HepG2 (cell line): ENCODE measurements around the gene AK9. TPM values are rescaled to one million over a fixed set of nuclear protein-coding genes. Genes with fewer than 3 reads are reported as not detected.

Source experiments
- AGO1 ChIP-seq: fragments of 200-400 bp; formaldehyde crosslinking; IDR thresholded peaks from 2 replicates; pipeline ENCODE4 v1.6.1; 2017; ENCODE audit warnings: mild to moderate bottlenecking, low read depth, low read length, moderate library complexity; ENCODE audit not compliant: poor library complexity, severe bottlenecking
- ATF2 ChIP-seq: sonication (generic); formaldehyde crosslinking; IDR thresholded peaks from 2 replicates; pipeline ENCODE4 v1.4.0; 2020; ENCODE audit warnings: missing genetic modification reagents
- CCDC6 ChIP-seq: sonication (generic); formaldehyde crosslinking; IDR thresholded peaks from 2 replicates; pipeline ENCODE4 v1.8.1; 2022; ENCODE audit warnings: mild to moderate bottlenecking, missing genetic modification reagents, moderate library complexity
- FOXK1 ChIP-seq: sonication (generic); formaldehyde crosslinking; IDR thresholded peaks from 2 replicates; pipeline ENCODE4 v1.4.0; 2020; ENCODE audit warnings: low read depth, missing genetic modification reagents, borderline replicate concordance
- HDAC1 ChIP-seq: sonication (generic); formaldehyde crosslinking; IDR thresholded peaks from 2 replicates; pipeline ENCODE4 v1.5.1; 2020; ENCODE audit warnings: mild to moderate bottlenecking, missing genetic modification reagents
- NFYB ChIP-seq: sonication (generic); formaldehyde crosslinking; IDR thresholded peaks from 2 replicates; pipeline ENCODE4 v1.4.0; 2020; ENCODE audit warnings: missing genetic modification reagents
- NR0B2 ChIP-seq: sonication (generic); formaldehyde crosslinking; IDR thresholded peaks from 2 replicates; pipeline ENCODE4 v1.4.0; 2020; ENCODE audit warnings: mild to moderate bottlenecking, missing genetic modification reagents
- PHF20 ChIP-seq: sonication (generic); formaldehyde crosslinking; IDR thresholded peaks from 2 replicates; pipeline ENCODE4 v1.5.0; 2020; ENCODE audit warnings: mild to moderate bottlenecking, missing genetic modification reagents
- POGK ChIP-seq: sonication (generic); formaldehyde crosslinking; conservative IDR thresholded peaks from 2 replicates; pipeline ENCODE4 v1.8.0; 2022; ENCODE audit warnings: mild to moderate bottlenecking, moderate library complexity, missing genetic modification reagents
- SP4 ChIP-seq: sonication (generic); formaldehyde crosslinking; IDR thresholded peaks from 2 replicates; pipeline ENCODE4 v1.8.1; 2023; ENCODE audit warnings: mild to moderate bottlenecking, missing genetic modification reagents
- SP5 ChIP-seq: IDR thresholded peaks from 2 replicates; pipeline ENCODE4 v1.6.1; 2016; ENCODE audit warnings: low read depth, borderline replicate concordance
- TEAD2 ChIP-seq: sonication (generic); formaldehyde crosslinking; IDR thresholded peaks from 2 replicates; pipeline ENCODE4 v1.9.0; 2021; ENCODE audit warnings: missing genetic modification reagents
- TRAFD1 ChIP-seq: sonication (generic); formaldehyde crosslinking; IDR thresholded peaks from 2 replicates; pipeline ENCODE4 v1.5.1; 2020; ENCODE audit warnings: missing genetic modification reagents, mild to moderate bottlenecking, borderline replicate concordance
- ZBTB20 ChIP-seq: sonication (generic); formaldehyde crosslinking; IDR thresholded peaks from 2 replicates; pipeline ENCODE4 v1.8.1; 2023; ENCODE audit warnings: missing genetic modification reagents, low read depth, mild to moderate bottlenecking, borderline replicate concordance
- ZNF605 ChIP-seq: sonication (generic); formaldehyde crosslinking; IDR thresholded peaks from 2 replicates; pipeline ENCODE4 v1.8.0; 2022; ENCODE audit warnings: mild to moderate bottlenecking, missing genetic modification reagents
- ZSCAN20 ChIP-seq: sonication (generic); formaldehyde crosslinking; IDR thresholded peaks from 2 replicates; pipeline ENCODE4 v1.4.0; 2020; ENCODE audit warnings: missing genetic modification reagents, mild to moderate bottlenecking, borderline replicate concordance
- polyA plus RNA-seq, 8 experiments: library from polyadenylated mRNA; depleted of rRNA in 3 of 8; stranded (reverse) in 7 of 8; unstranded in 1 of 8; fragments of >200 nt; fragmentation: Illumina TruSeq in 4 of 8; extraction: Trizol in 4 of 8; gene quantifications; 2 replicates each; pipeline versions ENCODE4 v1.2.1 to v1.2.3, GENCODE V29; 2011 to 2016; ENCODE audit warnings: low read depth in 4 of 8, missing spikeins in 1 of 8, mixed read lengths in 1 of 8; ENCODE audit not compliant: insufficient read depth in 1 of 8
- total RNA-seq, 5 experiments: library from RNA; depleted of rRNA; stranded (reverse); fragments of >200 nt; fragmentation: Illumina TruSeq; extraction: Trizol; gene quantifications; 2 replicates each; pipeline ENCODE4 v1.2.3, GENCODE V29; 2016; ENCODE audit warnings: low read depth in 1 of 5
- TF ChIP-seq, protein P1 (sequence below): sonication (generic); formaldehyde crosslinking; IDR thresholded peaks from 2 replicates; pipeline ENCODE4 v1.5.0; 2020; ENCODE audit warnings: mild to moderate bottlenecking, missing genetic modification reagents, borderline replicate concordance

AK9 gene
- total and polyA plus RNA-seq, 2 of the 13 experiments (the other 11 are each of a cell fraction or from before 2014, with no cell fraction given): 3.2 to 4.8 TPM

DNA sequence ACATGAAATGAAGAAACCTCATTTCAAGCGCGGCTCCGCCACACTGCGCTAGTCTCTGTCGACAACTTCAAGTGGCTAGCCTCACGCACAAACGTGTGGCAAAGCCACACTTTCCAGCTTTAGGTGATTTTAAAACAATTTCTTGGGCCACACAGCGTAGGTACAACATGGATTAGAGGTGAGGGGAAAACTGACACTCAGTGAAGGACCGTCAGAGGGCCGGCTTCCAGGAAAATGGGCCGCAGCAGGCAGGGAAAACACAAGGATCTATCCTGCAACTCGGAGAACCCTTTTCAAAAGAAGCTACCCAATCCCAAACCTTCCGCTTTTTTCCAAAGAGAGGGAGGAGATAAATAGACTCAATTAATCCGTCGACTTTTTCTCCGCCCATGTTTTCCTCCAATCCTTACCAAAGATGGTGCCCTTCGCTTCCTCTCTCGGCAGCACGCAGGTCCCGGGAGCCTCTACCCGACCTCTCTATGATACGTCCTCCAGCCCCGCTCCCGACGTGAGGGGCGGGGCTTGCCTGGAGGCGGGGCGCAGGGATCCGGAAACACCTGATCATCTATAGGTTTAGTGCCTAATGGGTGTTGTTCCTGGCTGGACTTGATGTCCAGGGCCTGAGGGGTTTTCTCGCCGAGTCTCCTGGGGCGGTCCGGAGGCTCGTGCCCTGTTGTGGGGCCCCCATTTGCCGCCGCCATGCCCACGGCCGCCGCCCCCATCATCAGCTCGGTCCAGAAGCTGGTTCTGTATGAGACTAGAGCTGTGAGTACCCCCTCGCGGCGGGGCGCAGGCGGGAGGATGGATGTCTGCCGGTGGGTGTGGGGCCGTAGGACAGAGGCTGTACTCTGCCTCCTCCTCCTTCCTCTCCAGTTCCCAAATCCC is at the start of gene AK9, which contains the start of gene FIG4 (continued):
- TF ChIP-seq POGK (0 out of 2 replicates have a peak, but pooled peaks have one; percentile 22), AGO1 (peak; percentile 44), NFYB (CRISPR knock-in tag) (peak; percentile 26; the same call in 1 of the 2 replicates), ZBTB20 (peak; percentile 86; the same call in 1 of the 2 replicates), CCDC6 (CRISPR knock-in tag) (peak; percentile 12; the same call in 1 of the 2 replicates), SP4 (CRISPR knock-in tag) (peak; percentile 60; the same call in 1 of the 2 replicates), NR0B2 (0 out of 2 replicates have a peak, but pooled peaks have one; percentile 15), FOXK1 (peak; percentile 71; the same call in 1 of the 2 replicates), ZNF605 (CRISPR knock-in tag) (peak; percentile 73; the same call in 1 of the 2 replicates), HDAC1 (peak; percentile 71), SP5 (CRISPR knock-in tag) (peak; percentile 21; the same call in 1 of the 2 replicates), ZSCAN20 (no peak), PHF20 (CRISPR knock-in tag) (peak; percentile 72), ATF2 (CRISPR knock-in tag) (0 out of 2 replicates have a peak, but pooled peaks have one; percentile 12), TEAD2 (CRISPR knock-in tag) (no peak), TRAFD1 (CRISPR knock-in tag) (0 out of 2 replicates have a peak, but pooled peaks have one; percentile 33)
- TF ChIP-seq, protein P1, sequence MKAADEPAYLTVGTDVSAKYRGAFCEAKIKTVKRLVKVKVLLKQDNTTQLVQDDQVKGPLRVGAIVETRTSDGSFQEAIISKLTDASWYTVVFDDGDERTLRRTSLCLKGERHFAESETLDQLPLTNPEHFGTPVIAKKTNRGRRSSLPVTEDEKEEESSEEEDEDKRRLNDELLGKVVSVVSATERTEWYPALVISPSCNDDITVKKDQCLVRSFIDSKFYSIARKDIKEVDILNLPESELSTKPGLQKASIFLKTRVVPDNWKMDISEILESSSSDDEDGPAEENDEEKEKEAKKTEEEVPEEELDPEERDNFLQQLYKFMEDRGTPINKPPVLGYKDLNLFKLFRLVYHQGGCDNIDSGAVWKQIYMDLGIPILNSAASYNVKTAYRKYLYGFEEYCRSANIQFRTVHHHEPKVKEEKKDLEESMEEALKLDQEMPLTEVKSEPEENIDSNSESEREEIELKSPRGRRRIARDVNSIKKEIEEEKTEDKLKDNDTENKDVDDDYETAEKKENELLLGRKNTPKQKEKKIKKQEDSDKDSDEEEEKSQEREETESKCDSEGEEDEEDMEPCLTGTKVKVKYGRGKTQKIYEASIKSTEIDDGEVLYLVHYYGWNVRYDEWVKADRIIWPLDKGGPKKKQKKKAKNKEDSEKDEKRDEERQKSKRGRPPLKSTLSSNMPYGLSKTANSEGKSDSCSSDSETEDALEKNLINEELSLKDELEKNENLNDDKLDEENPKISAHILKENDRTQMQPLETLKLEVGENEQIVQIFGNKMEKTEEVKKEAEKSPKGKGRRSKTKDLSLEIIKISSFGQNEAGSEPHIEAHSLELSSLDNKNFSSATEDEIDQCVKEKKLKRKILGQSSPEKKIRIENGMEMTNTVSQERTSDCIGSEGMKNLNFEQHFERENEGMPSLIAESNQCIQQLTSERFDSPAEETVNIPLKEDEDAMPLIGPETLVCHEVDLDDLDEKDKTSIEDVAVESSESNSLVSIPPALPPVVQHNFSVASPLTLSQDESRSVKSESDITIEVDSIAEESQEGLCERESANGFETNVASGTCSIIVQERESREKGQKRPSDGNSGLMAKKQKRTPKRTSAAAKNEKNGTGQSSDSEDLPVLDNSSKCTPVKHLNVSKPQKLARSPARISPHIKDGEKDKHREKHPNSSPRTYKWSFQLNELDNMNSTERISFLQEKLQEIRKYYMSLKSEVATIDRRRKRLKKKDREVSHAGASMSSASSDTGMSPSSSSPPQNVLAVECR (CRISPR knock-in tag): peak; percentile 73; the same call in 1 of the 2 replicates
